NCI-H2171 (cell line): ENCODE data around the gene FAM216B.
"Not testable (repeated sequence)": the region's sequence is repeated elsewhere in the genome, so short reads cannot be mapped to it uniquely, and the experiment has no call there.

Source experiments
- DNase-seq: peaks from one replicate; lab custom pipeline; 2025; lab: John Stamatoyannopoulos, UW

FAM216B gene

DNA sequence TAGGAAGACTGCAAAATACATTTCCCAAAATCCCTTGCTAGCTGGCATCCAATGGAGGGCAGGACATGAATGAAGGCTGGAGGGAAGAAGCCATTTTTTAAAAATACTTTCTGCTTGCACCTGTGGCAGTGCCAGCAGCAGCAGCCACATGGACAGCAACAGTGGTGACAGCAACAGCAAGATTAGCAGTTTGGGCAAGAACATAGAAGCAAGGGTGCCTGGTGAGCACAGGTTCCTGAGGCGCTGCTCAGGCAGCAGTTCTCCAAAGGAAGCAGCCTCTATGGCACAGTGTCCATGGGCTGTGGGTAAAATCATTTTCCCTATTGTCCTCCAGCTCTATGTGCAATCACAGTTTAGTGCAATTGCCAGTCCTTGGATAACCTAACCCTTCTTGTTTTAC lies 1.3 kb upstream of the FAM216B start:
- DNase-seq, result no peak

DNA sequence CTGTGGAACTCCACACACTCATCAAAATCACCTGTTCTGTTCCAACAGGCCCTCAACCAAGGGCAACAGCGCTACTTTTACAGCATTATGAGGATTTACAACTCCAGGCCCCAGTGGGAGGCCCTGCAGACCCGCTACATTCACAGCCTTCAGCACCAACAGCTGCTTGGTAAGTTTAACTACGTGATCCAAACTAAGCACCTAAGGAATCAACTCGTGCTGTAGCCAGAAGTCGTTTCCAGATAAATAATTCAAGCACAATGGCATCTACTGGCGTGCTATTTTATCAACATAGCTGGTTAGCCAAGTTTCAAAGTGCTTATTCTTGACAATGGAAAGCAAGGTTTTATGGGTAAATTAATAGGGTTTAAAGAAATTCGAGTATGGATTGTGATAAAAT lies 5.3 kb downstream of the FAM216B start:
- no peak for DNase-seq

DNA sequence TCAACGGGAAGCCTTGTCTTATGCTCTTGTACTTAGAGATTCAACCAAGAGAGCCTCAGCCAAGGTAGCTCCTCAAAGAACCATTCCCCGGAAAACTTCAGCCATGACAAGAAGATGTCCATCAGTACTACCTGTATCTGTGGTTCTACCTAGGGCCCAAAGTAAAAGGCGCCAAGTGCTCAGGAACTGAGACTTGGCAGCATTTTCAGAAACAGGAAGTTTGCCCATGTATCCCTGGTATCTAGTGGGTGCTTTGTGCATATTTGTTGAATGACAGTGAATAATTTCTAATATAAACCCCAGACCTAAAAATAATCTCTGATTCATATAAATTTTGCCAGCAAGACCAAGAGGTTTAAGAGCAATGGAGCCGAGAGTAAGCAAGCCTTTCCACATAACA lies 7.2 kb downstream of the FAM216B start:
- DNase-seq, result no peak

DNA sequence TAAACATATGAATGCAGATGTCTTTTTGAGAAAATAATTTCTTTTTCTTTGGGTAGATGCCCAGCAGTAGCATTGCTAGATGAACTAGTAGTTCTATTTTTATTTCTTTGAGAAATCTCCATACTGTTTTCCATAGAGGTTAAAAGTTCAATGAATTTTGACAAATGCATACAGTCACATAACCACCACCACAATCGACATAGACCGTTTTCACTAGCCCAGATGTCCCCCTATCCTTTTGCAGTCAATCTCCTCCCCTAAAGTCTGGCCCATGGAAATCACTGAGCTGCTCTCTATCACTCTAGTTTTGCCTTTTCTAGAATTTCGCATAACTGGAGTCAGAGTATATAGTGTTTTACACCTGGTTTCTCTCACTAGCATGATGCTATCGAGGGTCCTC lies 10.8 kb downstream of the FAM216B start:
- DNase-seq, result no peak

DNA sequence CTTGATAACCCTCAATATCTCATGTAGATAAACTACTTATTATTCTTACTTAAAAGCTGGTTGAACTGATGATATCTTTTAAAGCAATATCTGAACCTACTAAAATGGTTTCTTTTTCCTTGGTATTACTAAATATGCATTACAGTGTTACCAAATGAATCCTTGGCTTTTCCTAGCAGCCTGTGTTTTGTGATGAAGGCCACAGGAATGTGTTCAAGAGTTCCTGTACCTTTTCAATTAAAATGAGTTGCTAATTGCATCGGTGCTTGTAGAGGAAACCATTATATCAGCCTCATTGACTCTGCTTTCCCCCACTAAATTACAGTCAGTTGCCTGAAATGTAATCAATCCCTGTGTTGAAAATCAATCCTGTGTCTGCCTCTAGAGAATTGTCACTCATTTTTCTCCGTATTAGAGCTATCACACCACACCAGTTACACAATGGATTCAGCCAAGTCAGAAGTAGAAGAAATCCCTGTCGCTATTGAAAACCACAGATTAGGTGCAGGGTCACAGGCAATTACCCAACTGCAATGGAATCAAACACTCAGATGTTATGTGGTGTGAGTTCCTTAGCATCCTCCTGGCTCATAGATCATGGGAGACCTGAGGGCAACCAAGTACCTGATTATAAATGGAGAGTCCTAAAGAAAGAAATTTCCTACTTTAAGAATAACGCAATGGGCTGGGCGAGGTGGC lies 13.3 kb downstream of the FAM216B start:
- DNase-seq, result no peak

DNA sequence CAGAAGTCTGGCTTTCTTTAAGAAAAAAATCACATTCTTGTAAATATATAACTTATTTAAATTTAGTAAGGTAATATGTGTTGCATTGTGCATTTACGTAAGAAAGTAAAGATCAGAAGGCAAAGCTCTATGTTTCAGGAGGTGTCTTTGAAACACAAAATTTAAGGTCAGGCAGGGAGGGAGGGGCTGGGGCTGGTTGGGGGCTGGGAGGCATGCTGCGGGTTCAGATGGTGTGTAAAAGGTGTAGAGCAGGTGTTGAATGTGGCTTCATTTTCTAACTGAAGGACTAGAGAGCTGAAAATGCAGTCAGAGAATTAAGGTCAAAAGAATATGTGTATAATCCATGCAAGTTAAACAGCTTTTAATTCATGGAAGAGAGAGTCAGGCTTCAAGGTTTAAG lies 14.3 kb downstream of the FAM216B start:
- DNase-seq, result no peak

DNA sequence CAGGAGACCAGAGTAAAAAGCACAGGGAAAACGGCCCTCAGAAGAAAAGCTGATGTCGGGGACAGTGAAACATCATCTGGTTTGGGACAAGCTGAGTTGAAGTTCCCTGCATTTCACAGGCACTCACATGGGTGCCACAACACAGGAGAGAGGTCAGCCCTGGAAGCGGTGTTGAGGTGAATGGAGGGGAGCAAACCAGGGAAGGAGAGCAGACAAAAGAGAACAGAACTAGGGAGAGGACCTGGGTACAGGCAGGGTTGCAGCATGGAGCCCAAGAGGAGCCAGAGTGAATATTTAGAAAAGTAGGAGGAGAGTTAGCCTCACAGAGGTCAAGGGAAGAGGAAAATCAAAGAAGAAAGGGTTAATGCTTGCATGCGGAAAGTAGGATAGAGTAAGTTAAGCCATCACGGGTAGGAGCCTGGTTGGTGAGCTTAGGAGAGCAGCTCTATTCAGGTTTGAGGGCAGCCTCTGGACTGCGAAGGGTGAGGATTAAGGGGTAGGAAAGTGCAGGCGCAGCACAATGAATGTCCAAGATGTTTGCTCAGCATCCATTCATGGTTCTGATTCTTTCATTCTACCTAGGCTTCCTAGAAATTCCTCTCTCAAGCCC lies 15.5 kb downstream of the FAM216B start:
- no peak for DNase-seq

DNA sequence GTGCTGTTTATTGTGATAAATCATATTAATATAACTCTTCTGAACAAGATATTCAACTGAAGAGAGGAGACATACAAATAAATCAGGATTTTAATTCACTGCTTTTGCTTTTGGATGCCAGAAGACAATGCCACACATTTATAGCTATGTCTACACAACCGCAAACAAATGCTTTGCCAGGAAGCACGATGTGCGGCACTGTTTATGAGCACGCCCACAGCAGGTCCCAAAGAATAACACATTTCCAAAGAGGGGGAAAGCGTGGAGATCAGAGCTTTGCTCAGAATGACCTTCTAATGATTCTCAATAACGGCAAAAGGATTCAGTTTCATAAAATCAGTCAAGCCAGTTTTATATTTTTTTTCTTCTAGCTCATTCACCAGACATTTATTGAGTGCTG lies 16.7 kb downstream of the FAM216B start:
- DNase-seq, result no peak

DNA sequence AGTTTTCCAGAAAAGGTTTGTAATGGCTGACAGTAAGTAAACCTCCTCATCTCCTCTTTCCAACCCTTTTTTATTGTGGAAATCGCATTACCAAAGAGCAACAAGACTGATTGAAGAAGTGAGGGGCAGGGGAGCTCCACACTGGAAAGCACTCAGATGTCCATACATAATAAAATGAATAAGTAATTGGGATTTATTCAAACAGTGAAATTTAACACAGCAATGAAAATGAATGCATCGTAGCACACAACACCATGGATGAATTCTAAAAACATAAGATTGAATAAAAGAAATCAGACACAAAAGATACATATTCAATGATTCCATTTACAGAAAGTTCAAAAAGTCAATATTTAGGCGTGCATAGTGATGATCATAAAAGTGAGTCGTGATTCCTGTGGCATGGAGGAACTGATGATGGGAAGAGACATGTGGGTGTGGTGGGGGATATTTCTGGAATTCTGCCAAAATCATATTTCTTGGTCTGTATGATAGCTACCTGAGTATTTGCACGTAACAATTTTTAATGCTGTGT lies 18.8 kb downstream of the FAM216B start:
- no peak for DNase-seq

DNA sequence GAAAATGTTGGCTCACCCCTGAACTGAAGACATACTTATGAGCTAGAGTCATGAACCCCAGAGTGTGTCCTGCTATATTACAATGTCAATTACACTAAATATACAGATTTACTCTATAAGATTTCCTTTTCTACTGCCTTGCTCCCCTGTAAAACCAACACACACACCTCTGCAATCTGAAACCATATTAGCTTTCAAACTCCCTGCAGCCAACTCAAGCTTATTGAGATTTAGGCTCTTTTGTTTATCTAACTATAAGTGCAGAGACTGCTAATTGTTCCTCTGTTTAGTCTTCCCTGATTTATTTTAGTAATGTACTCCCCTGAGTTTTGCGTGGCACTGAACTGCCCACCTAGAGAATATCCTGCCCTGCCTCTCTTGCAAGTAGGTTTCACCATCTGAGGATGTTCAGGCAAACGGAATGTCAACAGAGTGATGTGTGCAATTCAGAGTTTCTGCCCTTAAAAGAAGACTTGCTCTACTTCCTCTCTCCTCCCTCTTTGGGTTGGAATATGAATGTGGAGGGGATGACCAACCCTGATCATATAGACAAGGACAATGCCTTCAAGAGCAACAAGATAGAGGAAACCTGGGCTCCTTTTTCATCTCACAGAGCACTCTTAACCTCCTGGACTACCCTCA lies 22.3 kb downstream of the FAM216B start:
- DNase-seq, result no peak

DNA sequence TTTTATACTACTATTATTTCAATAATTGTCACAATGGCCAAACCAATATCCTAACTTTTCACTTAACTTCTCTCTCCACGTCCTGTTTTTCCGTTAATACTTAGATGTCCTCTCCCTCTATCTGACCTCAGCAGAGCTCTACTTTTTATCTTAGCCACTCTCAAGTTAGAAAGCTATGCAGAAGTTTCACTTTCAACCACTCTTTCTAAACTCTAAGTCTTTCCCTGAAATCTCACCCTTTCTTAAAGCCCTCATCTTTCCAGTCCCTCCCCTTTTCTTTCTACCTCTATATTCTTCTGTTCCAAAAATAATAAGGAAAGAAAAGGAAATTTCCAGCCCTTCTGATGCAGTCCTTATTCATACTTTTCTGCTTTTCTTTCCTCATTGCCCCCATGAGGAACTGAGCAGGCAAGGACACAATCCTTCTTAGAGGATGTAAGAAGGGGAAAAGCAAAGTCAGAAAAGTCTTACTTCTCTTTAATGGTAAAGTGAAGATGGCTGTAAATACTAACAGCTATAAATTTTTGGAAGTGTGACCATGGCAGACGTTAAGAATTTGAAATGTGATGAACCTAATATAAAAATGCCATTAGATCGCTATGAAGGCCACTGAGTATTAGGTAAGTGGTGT lies 23.0 kb downstream of the FAM216B start:
- DNase-seq, result no peak

DNA sequence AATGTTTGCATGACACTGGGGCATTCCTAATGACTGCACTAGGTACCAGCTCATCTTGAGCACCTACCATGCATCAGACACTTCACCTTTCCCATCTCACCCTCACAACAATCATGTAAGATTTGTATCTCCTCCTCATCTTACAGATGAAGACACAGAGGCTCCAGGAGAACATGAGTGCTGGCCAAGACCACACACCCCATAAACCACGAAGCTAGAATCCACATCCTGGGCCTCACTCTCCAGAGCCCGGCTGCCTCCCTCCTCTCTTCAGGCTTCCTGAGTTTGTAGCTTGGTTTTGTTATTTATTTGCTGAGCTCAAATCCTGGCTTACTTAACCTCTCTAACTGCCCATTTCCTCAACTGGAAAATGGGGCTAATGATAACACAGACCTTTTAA lies 25.9 kb downstream of the FAM216B start:
- DNase-seq, result no peak

DNA sequence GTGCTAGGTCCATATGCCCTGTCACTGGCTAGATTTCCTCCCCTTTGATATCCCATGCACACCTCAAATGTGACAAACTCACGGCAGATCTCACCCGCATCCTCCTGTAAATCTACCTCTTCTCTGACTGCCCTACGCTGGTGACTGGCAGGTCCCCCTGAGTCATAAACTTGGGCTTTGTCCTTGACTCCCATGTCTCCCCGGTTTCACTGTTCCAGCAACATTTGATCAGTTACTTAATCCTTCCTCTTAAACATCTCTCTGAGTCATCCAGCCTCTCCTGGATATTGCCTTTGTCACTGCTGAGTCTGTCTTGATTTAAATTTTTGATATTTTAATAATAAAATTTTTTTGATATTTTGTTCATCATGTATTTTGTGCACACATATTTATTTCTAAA lies 26.5 kb downstream of the FAM216B start:
- no peak for DNase-seq

DNA sequence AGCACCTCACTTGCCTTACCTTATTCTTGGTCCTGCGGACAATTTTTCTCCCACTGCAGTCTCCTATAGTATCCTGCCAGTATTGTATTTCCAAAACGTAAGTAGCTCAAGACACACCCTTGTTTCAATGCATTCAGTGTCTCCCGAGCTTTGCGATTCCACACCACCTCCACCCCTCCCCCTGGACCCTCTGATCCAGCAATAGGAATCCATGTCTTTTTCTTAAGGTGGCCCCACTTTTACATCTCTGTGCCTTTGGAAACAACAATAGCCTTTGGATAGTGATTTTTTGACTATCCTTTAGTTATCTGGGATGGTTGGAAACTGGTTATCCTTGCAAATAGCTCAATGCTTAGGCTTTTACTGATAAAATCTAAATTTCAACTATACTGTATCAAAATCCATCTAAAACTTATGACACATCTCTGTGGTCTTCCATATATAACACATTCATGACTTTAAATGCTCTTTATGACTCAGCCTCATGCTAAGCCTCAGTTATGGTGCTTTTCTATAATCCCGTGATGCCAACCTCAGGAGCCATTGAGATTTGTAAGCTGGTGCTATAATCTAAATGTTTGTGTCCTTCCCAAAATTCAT lies 27.1 kb downstream of the FAM216B start:
- DNase-seq, result no peak

DNA sequence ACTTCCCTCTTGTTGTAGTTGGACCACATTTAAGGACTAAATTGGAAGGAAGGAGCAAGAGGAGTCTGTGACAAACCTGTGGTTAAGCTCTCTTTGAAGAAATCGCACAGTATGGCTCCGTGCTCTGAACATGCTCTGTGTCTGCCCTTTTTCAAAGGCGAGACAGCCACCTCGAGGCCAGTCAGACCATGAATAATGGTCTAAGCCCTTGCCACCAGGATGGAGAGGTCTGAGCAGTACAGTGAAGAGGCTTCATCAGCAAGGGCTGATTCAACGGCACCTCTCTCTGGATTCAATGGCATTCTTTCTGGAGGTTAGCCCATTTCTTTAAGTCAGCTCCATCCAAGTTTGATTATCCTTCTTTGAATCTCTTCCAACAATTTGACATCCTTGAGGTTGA lies 30.9 kb downstream of the FAM216B start:
- DNase-seq, result no peak

DNA sequence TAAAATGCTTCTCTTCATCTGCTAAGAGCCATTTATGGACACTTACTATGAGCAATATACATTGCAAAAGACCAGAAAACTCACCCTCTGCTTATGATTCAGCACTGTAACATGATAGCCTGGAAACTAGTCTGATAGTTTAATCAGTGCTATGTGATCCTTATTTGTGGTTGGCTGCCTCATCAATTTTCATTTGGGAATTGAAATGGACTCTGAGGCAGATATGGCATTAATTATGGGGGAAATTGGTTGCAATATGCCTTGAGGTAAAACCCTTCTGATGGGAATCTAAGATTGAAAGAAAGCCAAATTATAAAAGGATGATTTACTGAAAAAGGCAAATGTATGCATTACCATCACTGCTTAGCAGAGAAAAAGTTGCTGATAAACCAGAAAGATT lies 33.5 kb downstream of the FAM216B start:
- DNase-seq, result peak; percentile 50

DNA sequence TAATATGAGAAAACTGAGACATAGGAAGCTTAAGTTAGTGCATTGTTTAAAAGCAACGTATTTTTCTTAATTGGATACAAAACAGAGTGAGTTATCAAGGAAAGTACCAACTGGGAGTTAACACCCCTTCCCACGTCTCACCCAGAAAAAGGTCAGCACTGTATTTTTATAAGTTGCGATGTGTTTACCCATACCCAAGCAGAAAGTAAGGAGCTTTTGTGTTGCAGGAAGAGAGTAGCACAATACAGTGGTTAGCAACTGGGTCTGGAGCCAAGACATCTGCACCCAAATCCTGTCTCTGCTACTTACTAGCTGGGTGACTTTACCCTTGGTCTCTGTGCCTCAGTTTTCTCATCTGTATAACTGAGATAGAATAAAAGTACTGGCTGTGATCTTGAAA lies 34.3 kb downstream of the FAM216B start:
- no peak for DNase-seq

DNA sequence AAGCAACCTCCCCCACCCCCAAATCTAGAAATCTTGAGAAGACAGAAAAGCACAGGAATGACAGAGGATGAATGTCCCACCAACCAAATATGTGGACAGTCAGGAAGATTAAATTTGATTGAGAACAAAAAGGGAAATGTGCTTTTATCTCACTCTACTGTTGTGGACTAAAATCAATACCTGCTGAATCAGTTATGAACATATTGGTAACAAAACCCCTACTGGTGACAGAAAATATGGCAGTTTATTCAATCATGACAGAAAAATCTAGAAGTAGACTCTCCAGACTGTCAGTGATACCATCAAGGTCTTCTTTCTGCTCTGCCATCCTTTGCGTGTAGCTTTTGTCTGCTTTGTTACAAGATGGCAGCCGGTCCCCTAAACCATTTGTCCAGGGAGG lies 35.2 kb downstream of the FAM216B start:
- no peak for DNase-seq

DNA sequence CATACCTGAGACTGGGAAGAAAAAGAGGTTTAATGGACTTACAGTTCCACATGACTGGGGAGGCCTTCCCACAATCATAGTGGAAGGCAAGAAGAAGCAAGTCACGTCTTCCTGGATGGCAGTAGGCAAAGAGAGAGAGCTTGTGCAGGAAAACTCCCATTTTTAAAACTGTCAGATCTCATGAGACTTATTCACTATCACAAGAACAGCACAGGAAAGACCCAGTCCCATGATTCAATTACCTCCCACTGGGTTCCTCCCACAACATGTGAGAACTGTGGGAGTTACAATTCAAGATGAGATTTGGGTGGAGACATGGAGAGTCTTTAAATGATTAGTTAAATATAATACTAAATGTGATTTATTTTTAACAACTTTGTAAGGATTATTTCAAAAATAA lies 38.3 kb downstream of the FAM216B start:
- DNase-seq, result not testable (repeated sequence)

DNA sequence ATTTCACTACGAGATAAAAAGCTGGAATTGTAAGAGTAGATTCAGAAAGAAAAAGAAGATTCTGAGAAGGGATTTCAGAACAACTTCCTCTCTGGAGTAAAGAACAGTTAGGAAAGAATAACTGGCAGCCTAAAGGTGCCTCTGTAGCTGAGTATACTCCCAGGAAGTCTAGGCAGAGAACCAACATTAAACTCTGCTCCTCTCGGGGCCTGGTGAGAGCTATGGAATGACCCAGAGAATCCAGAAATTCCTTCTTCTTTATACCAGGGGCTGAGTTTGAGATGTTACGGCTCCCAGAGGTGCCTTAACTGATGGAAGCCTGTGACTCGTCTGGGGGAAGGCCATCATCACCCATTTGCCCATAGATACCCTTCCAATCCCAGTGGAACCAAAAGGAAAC lies 39.1 kb downstream of the FAM216B start:
- no peak for DNase-seq

DNA sequence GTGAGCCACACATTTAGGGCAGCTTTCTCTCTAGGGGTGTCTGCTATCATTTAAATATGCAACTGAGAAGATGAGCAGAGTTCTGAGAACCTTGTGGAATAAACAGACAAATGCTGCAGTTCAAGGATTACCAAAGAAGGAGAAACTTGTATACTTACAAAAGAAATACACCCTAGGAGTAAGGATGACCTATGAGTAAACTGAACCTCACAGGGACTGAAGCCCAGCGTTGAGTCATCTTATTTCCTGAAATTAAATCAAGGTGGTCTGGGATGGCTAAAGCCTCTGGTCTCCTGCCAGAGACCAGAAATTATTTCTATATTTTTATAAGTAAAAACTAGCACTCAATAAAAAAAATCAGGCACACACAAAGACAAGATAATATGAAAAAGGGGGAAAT lies 40.1 kb downstream of the FAM216B start:
- no peak for DNase-seq

DNA sequence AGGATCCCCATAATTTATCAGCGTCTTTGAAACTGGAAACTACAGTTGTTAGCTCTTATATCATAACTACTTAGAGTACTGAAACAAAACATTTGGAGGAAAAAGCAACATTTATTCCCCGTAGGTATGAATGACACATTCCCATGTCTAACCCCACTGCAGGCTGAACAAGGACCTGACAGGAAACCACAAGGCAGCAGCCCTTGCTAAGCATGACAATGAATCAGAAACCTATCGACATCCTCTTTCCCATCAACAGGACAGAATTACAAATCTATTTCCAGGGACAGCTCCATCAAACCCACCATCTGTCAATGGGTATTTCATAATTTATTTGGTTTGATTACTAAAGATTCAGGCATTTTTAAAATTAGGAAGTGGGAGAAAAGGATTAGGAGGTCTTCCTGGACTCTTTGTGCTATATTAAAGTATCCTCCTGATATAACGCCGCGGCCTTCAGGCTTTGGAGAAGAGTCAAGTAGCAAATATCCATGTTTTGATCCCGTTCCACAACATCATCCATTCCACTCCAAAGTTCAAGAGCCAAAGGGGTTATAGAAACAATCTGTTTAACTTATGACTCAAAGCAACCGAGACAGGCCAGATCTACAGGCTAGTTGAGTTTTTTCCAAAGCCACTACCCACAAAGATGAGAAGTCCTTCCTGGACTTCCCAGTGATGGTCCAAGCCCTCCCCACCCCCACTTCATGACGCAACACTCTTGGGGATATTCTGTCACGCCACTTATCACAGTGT lies 51.1 kb downstream of the FAM216B start:
- no peak for DNase-seq
